ENCODE measurements around the gene ITCH. TPM values are rescaled to one million over a fixed set of nuclear protein-coding genes. Genes with fewer than 3 reads are reported as not detected.

ITCH gene
- total and polyA plus RNA-seq, 2 experiments from 2014 or later = 22.1 to 61.2 TPM

- H3K4me3 ChIP-seq = peak overlapping the region; percentile 86
- H3K9me3 ChIP-seq (ENCODE audit: low read depth) = no peaks in the 10 kb centered on the region
- peaks cover 5% of the 10 kb centered on the region for H4K20me1 ChIP-seq (ENCODE audit: insufficient read depth, poor library complexity, severe bottlenecking)
- 33% methylated on average over 19 of the region's 19 CpGs for WGBS (ENCODE audit: low lambda C conversion rate, missing lambda C conversion rate)
- H3K4me1 ChIP-seq (ENCODE audit: insufficient read depth) = peaks cover 19% of the 10 kb centered on the region
- H3K9me2 ChIP-seq (replicated peaks; ENCODE audit: insufficient read depth) = no peaks in the 10 kb centered on the region
- peaks cover 40% of the 10 kb centered on the region for H3K79me2 ChIP-seq
- H2AFZ ChIP-seq = peak overlapping the region; percentile 27
- no peak for DNase-seq (ENCODE audit: low spot score)
- H3K36me3 ChIP-seq (replicated peaks; ENCODE audit: insufficient read depth, low read depth) = no peaks in the 10 kb centered on the region
- no peak for TF ChIP-seq EZH2 (IDR thresholded peaks at IDR 0.05; ENCODE audit: borderline replicate concordance)
- TF ChIP-seq EZH2phosphoT487 (IDR thresholded peaks at IDR 0.05; ENCODE audit: low read depth, severe bottlenecking, unreplicated experiment) = no peak
- TF ChIP-seq, protein P1, sequence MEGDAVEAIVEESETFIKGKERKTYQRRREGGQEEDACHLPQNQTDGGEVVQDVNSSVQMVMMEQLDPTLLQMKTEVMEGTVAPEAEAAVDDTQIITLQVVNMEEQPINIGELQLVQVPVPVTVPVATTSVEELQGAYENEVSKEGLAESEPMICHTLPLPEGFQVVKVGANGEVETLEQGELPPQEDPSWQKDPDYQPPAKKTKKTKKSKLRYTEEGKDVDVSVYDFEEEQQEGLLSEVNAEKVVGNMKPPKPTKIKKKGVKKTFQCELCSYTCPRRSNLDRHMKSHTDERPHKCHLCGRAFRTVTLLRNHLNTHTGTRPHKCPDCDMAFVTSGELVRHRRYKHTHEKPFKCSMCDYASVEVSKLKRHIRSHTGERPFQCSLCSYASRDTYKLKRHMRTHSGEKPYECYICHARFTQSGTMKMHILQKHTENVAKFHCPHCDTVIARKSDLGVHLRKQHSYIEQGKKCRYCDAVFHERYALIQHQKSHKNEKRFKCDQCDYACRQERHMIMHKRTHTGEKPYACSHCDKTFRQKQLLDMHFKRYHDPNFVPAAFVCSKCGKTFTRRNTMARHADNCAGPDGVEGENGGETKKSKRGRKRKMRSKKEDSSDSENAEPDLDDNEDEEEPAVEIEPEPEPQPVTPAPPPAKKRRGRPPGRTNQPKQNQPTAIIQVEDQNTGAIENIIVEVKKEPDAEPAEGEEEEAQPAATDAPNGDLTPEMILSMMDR (IDR thresholded peaks at IDR 0.05; ENCODE audit: poor library complexity) = no peak
- peak overlapping the region; percentile 83 for H3K4me2 ChIP-seq
- peak overlapping the region; percentile 98 for H3K27ac ChIP-seq
- no peaks in the 10 kb centered on the region for H3K27me3 ChIP-seq
These were observed 151.9 kb downstream of the ITCH start for GRCh38 chr20:34514897-34515483.

DNA sequence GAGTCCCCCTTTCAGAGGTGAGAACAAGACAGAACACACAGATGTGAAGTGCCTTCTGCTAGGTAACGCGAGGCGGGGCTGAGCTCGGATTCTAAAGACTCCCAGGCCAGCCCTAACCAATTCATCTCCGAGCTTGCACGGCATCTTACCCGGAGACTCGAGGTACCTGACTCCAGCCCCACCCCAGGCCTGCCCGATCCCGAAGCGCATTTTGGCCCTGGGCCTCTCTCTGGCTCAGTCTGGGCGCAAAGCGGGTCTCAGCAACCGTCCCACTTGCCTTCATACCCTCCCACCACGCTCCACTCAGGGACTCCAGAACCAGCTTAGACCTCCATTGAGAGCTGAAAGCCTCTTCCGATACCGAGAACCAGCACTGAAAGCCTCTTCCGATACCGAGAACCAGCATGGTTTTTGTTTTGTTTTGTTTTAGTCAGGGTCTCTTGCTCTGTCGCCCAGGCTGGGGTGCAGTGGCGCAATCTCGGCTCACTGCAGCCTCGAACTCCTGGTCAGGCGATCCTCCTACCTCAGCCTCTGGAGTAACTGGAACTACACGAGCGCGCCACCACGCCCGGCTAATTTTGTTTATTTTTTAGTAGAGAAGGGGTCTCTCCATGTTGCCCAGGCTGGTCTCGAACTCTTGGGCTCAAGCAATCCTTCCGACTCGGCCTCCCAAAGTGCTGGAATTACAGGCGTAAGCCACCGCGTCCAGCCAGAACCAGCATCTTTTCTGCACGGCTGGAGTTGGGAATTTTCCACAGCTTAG is 152.6 kb downstream of the ITCH start:
- 4% methylated on average over 36 of the region's 36 CpGs for WGBS (ENCODE audit: low lambda C conversion rate, missing lambda C conversion rate)
- H3K27me3 ChIP-seq = no peaks in the 10 kb centered on the region
- no peaks in the 10 kb centered on the region for H3K36me3 ChIP-seq (replicated peaks; ENCODE audit: insufficient read depth, low read depth)
- peaks cover 8% of the 10 kb centered on the region for H4K20me1 ChIP-seq (ENCODE audit: insufficient read depth, poor library complexity, severe bottlenecking)
- H3K4me3 ChIP-seq = peak overlapping the region; percentile 86
- peak overlapping the region; percentile 27 for H2AFZ ChIP-seq
- peak overlapping the region; percentile 98 for H3K27ac ChIP-seq
- H3K9me2 ChIP-seq (replicated peaks; ENCODE audit: insufficient read depth) = no peaks in the 10 kb centered on the region
- DNase-seq (ENCODE audit: low spot score) = peak; percentile 80
- no peaks in the 10 kb centered on the region for H3K9me3 ChIP-seq (ENCODE audit: low read depth)
- H3K79me2 ChIP-seq = peaks cover 44% of the 10 kb centered on the region
- H3K4me1 ChIP-seq (ENCODE audit: insufficient read depth) = peaks cover 19% of the 10 kb centered on the region
- H3K4me2 ChIP-seq = peak overlapping the region; percentile 83
- TF ChIP-seq, protein P1 (IDR thresholded peaks at IDR 0.05; ENCODE audit: poor library complexity) = no peak
- TF ChIP-seq EZH2phosphoT487 (IDR thresholded peaks at IDR 0.05; ENCODE audit: low read depth, severe bottlenecking, unreplicated experiment) (no peak), EZH2 (IDR thresholded peaks at IDR 0.05; ENCODE audit: borderline replicate concordance) (no peak)

DNA sequence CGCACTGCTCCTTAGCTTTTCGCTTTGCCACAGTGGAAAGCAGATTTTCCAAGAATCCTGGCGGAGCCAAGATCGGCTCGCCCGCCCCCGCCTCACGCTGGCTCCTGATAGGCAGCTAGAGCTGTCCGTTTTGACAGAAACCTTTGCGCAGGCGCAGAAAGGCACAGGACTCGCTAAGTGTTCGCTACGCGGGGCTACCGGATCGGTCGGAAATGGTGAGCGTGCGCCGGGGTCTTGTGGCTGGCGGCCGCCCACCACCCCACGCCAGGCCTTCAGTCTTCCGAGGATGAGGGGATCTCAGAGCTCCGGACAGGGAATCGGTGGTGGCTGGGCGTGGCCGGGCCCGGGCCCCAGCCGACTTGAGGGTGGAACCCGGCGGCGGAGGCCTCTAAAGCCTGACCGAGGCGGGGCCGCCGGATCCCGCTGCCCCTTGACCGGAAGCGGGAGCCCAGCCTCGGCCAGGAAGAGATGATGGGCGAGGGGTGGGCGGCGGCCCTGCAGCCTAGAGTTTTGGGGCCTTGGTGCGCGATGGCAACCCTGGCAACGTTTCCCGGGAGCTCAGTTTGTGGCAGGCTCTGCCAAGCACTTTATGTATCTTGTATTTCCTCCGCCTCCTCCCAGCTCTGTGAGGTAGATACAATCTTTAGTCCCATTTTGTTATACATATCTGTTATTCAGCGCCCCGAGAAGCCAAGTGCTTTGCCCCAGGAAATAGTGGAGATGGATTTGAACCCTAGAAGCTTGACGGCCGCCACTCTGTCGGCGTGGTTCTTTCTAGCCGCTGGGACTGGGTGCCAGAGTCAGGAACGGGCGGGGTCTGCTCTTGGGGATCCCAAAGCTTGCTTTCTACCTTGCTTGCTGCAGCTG is 153.4 kb downstream of the ITCH start, which contains the start of gene DYNLRB1:
TSS of gene DYNLRB1 (plus strand) at position 176 of the 867 bp plus-strand sequence. CDS start at position 213, 37 bp downstream.
- Histone ChIP-seq H3K4me3 (peak within 1 kb of the TSS; percentile 86), H3K36me3 (replicated peaks; ENCODE audit: insufficient read depth, low read depth) (no peaks in the 10 kb centered on the region), H3K9me3 (ENCODE audit: low read depth) (no peaks in the 10 kb centered on the region), H3K79me2 (peaks cover 52% of the 10 kb centered on the region), H3K9me2 (replicated peaks; ENCODE audit: insufficient read depth) (no peaks in the 10 kb centered on the region), H2AFZ (peak within 1 kb of the TSS; percentile 38), H3K4me2 (peak within 1 kb of the TSS; percentile 83), H4K20me1 (ENCODE audit: insufficient read depth, poor library complexity, severe bottlenecking) (peaks cover 12% of the 10 kb centered on the region), H3K4me1 (ENCODE audit: insufficient read depth) (peaks cover 19% of the 10 kb centered on the region), H3K27me3 (no peaks in the 10 kb centered on the region), H3K27ac (peak within 1 kb of the TSS; percentile 98)
- under 1% methylated on average over 57 of the region's 59 CpGs for WGBS (ENCODE audit: low lambda C conversion rate, missing lambda C conversion rate)
- peak; percentile 99 for DNase-seq (ENCODE audit: low spot score)
- TF ChIP-seq, protein P1 (IDR thresholded peaks at IDR 0.05; ENCODE audit: poor library complexity) = no peak
- TF ChIP-seq EZH2 (IDR thresholded peaks at IDR 0.05; ENCODE audit: borderline replicate concordance) = no peak
- no peak for TF ChIP-seq EZH2phosphoT487 (IDR thresholded peaks at IDR 0.05; ENCODE audit: low read depth, severe bottlenecking, unreplicated experiment)
